ENCODE measurements around the gene KDM4C. TPM values are rescaled to one million over a fixed set of nuclear protein-coding genes. Genes with fewer than 3 reads are reported as not detected.

The KDM4C gene
- total RNA-seq, result 6.4 and 14.2 TPM in 2 replicates

GRCh38 chr9:6757456-6758247, at the start of gene KDM4C:
Gene KDM4C, plus strand, starts transcription at chr9:6757973. Its CDS starts 35,016 bp downstream, at chr9:6792989.

Other genes with a start within 250 kb of the KDM4C start
- gene GLDC, start 112.2 kb upstream of the KDM4C start, total RNA-seq, result 14.2 and 20.8 TPM in 2 replicates